ENCODE results near the gene C1orf87.
A peak's percentile ranks its signal among the peaks of the same experiment; 100 is the strongest.

Gene C1orf87, protein sequence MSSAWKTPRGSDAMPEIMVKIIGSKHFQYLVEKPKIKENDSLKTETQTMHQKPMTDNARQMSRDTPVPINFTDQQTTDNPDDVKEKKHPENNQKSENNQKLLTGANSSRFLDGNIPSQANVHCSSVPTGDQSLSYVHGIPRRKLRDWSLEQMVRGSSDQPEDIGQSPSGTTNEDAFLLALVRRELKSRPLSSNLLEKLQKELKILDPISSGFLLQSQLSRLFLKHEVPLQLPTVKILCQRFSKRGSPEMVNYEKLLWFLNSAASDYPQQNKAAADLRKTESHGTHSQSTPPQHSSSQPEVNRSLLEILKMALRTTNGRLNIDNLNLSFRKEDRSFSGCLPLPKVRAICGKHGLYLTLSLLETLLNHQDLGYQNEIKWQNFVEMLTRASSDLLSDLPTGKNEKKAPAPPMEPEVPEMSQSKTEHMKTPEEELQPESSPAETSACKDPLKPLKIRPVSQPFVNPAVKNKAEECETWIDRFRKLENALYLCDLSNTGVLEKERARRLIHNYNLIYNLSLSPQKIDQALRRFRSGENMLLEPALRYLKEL

DNA sequence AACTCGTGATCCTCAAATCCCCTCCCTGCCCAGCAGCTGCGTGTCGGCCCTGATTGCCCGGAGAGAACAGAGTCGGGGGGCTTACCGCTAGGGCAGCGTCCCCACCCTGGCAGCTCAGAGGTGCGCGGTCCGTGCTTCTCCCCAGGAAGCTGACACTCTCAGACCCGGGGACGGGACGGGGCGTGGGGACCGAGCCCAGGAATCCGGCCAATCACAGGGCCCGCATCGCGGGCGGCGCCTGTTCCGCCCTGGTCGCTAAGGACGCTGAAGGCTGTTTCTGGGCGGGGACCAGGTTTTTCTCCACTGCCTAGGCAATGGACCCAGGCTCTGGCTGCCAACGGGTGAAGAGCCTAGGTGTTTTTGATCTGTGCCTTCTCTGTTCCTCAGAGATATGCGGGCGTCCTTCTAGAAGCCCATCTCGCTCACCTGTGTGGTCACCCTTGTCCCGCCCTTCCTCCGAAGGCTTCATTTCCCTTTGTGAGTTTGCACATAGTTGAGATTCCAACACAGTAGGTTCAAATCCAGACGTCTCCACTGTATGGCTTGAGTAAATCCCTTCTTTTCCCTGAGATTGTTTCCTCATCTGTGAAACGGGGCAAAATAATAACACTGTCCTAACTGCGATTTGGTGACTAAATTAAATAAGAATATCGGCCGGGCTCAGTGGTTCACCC, at the start of gene C1orf87:
TSS of gene C1orf87 (minus strand) at position 166 of the 674 bp plus-strand sequence. CDS start 1,127 bp downstream, outside the sequence.
- H3K4me3 ChIP-seq (ENCODE audit: low read depth, low read length), result peak within 1 kb of the TSS; percentile 68
- no peaks in the 10 kb centered on the region for H3K9me3 ChIP-seq (ENCODE audit: control insufficient read depth, insufficient read depth, low read length)

DNA sequence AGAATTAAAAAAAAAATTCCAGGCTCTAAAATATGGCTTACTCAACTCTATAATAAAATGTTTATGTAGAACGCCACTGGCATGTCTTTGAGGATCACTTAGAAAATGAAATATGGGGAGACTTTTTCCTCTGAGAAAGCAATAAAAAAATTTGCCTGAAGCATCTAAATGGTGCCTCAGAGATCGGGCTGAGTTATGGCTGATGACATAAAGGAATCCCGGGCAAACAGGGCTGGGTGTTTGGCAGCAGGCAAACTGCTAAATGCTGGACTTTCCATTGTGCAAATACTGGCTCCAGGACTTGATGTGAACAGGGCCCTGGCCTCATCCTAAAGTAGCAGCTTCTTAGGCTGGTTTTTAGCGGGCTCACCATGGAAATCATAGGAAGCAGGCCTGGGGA, 44.5 kb upstream of the C1orf87 start:
- Histone ChIP-seq H3K4me3 (ENCODE audit: low read depth, low read length) (no peak overlapping the region), H3K9me3 (ENCODE audit: control insufficient read depth, insufficient read depth, low read length) (no peaks in the 10 kb centered on the region), H3K27me3 (ENCODE audit: control insufficient read depth, insufficient read depth, low read length) (no peaks in the 10 kb centered on the region), H3K36me3 (ENCODE audit: control insufficient read depth, insufficient read depth, low read length) (no peaks in the 10 kb centered on the region), H3K9ac (ENCODE audit: low read depth, low read length) (no peak overlapping the region), H3K27ac (ENCODE audit: low read depth, low read length) (no peak overlapping the region), H3K4me1 (ENCODE audit: control insufficient read depth, insufficient read depth, low read length) (peaks cover 5% of the 10 kb centered on the region)

More for the DNA sequence above, at the start of gene C1orf87:
- H3K27me3 ChIP-seq (ENCODE audit: control insufficient read depth, insufficient read depth, low read length), result peaks cover 10% of the 10 kb centered on the region
- H3K36me3 ChIP-seq (ENCODE audit: control insufficient read depth, insufficient read depth, low read length), result no peaks in the 10 kb centered on the region
- H3K9ac ChIP-seq (ENCODE audit: low read depth, low read length), result no peak within 1 kb of the TSS
- H3K27ac ChIP-seq (ENCODE audit: low read depth, low read length), result no peak within 1 kb of the TSS
- H3K4me1 ChIP-seq (ENCODE audit: control insufficient read depth, insufficient read depth, low read length), result no peaks in the 10 kb centered on the region

DNA sequence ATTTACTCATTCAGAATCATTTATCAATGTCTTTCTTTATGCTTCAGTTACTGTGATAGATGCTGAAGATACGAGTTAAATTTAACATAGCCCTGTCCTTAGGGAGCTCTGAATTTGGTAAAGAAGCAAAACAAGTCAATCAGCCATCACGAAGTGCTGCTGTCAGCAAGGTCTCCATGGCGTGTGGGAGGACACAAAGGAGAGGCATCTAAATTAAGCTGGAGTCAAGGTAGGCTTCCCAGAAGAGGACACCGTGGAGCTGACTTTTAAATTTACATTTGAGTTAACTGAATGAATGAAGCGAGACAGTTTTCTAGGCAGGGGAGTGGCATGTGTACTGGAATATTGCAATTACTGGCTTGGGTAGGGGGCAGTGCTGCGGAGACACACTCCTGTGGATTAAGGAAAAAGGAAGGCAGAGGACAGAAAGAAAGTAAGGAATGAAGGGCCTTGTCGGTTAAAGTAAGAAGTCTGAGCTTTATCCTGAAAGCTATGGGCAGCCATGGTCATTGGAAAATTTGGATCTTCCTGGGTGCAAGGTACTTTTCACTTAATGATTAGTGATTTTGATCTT, 41.3 kb upstream of the C1orf87 start:
- no peaks in the 10 kb centered on the region for H3K9me3 ChIP-seq (ENCODE audit: control insufficient read depth, insufficient read depth, low read length)
- H3K4me3 ChIP-seq (ENCODE audit: low read depth, low read length), result no peak overlapping the region

DNA sequence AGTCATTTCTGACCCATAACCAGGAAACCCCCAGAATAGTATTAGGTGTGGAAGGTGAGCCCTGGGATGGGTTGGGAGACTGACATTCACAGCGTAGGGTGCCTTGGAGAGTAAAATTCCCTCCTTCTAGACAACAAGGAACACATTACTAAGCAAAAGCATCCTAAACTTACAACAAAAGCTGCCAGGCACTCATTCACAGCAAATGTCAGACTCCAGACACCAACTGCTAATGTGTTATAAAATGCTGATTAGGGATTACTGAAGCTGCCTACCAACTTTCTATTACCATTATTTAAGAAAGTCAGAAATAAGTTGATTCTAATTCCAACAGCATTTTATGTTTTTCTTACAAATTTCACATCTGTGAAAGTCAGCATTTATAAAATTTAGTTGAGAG, 40.0 kb upstream of the C1orf87 start:
- H3K4me3 ChIP-seq (ENCODE audit: low read depth, low read length), result no peak overlapping the region
- no peaks in the 10 kb centered on the region for H3K36me3 ChIP-seq (ENCODE audit: control insufficient read depth, insufficient read depth, low read length)
- H3K9me3 ChIP-seq (ENCODE audit: control insufficient read depth, insufficient read depth, low read length), result no peaks in the 10 kb centered on the region
- no peaks in the 10 kb centered on the region for H3K27me3 ChIP-seq (ENCODE audit: control insufficient read depth, insufficient read depth, low read length)
- no peak overlapping the region for H3K27ac ChIP-seq (ENCODE audit: low read depth, low read length)
- no peak overlapping the region for H3K9ac ChIP-seq (ENCODE audit: low read depth, low read length)
- H3K4me1 ChIP-seq (ENCODE audit: control insufficient read depth, insufficient read depth, low read length), result peaks cover 5% of the 10 kb centered on the region

More for the DNA sequence above, 41.3 kb upstream of the C1orf87 start:
- Histone ChIP-seq H3K27ac (ENCODE audit: low read depth, low read length) (no peak overlapping the region), H3K36me3 (ENCODE audit: control insufficient read depth, insufficient read depth, low read length) (no peaks in the 10 kb centered on the region), H3K27me3 (ENCODE audit: control insufficient read depth, insufficient read depth, low read length) (no peaks in the 10 kb centered on the region), H3K9ac (ENCODE audit: low read depth, low read length) (no peak overlapping the region), H3K4me1 (ENCODE audit: control insufficient read depth, insufficient read depth, low read length) (peaks cover 5% of the 10 kb centered on the region)

DNA sequence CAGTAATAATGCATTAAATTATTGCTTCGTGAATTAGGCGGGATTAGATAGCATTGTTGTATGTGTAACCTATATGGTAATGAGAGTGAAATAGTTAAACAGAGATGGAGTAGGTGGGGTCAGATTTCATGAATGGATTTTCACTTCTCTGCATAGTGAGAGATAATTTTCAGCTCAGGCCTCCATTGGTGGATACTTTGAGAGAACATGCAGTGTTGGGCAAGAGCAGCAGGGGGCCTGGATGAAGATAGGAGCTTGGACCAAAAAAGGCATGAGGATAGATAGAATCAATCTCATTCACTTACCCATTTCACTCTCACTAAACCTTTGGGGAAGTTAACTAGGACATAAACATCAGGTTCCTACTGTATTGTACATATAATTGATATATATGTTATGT, 39.5 kb upstream of the C1orf87 start:
- H3K27ac ChIP-seq (ENCODE audit: low read depth, low read length), result no peak overlapping the region
- H3K9me3 ChIP-seq (ENCODE audit: control insufficient read depth, insufficient read depth, low read length), result no peaks in the 10 kb centered on the region
- H3K4me3 ChIP-seq (ENCODE audit: low read depth, low read length), result no peak overlapping the region
- no peak overlapping the region for H3K9ac ChIP-seq (ENCODE audit: low read depth, low read length)
- peaks cover 5% of the 10 kb centered on the region for H3K4me1 ChIP-seq (ENCODE audit: control insufficient read depth, insufficient read depth, low read length)
- no peaks in the 10 kb centered on the region for H3K27me3 ChIP-seq (ENCODE audit: control insufficient read depth, insufficient read depth, low read length)
- no peaks in the 10 kb centered on the region for H3K36me3 ChIP-seq (ENCODE audit: control insufficient read depth, insufficient read depth, low read length)

DNA sequence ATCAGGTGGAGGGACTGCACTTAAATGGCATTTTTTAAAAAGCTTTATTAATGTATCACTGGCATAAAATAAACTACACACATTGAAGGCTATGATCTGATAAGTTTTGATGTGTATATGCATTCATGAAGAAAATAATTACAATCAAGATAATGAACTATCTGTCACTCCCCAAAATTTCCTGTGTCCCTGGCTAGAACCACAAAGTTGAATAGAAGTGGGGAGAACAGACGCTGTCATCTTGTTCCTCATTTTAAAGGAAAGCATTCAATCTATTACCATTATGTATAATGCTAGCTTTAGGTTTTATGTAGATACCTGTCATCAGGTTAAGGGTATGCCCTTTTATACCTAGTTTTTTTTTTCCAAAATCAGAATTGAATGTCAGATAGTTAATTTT, 38.1 kb upstream of the C1orf87 start:
- Histone ChIP-seq H3K4me3 (ENCODE audit: low read depth, low read length) (no peak overlapping the region), H3K9me3 (ENCODE audit: control insufficient read depth, insufficient read depth, low read length) (no peaks in the 10 kb centered on the region), H3K27ac (ENCODE audit: low read depth, low read length) (no peak overlapping the region), H3K27me3 (ENCODE audit: control insufficient read depth, insufficient read depth, low read length) (no peaks in the 10 kb centered on the region), H3K4me1 (ENCODE audit: control insufficient read depth, insufficient read depth, low read length) (peaks cover 5% of the 10 kb centered on the region), H3K9ac (ENCODE audit: low read depth, low read length) (no peak overlapping the region), H3K36me3 (ENCODE audit: control insufficient read depth, insufficient read depth, low read length) (no peaks in the 10 kb centered on the region)

DNA sequence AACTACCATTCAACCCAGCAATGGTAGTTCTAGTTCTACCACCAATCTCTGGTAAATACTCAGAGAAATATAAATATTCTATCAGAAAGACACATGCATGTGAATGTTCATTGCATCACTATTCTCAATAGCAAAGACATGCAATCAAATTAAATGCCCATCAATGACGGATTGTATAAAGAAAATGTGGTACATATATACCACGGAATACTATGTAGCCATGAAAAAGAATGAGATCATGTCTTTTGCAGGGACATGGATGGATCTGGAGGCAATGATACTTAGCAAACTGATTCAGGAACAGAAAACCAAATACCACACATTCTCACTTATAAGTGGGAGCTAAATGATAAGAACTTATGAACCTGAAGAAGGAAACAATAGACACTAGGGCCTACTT, 37.5 kb upstream of the C1orf87 start:
- Histone ChIP-seq H3K27ac (ENCODE audit: low read depth, low read length) (no peak overlapping the region), H3K9ac (ENCODE audit: low read depth, low read length) (no peak overlapping the region), H3K36me3 (ENCODE audit: control insufficient read depth, insufficient read depth, low read length) (no peaks in the 10 kb centered on the region), H3K4me3 (ENCODE audit: low read depth, low read length) (no peak overlapping the region), H3K4me1 (ENCODE audit: control insufficient read depth, insufficient read depth, low read length) (peaks cover 5% of the 10 kb centered on the region), H3K27me3 (ENCODE audit: control insufficient read depth, insufficient read depth, low read length) (no peaks in the 10 kb centered on the region), H3K9me3 (ENCODE audit: control insufficient read depth, insufficient read depth, low read length) (no peaks in the 10 kb centered on the region)

DNA sequence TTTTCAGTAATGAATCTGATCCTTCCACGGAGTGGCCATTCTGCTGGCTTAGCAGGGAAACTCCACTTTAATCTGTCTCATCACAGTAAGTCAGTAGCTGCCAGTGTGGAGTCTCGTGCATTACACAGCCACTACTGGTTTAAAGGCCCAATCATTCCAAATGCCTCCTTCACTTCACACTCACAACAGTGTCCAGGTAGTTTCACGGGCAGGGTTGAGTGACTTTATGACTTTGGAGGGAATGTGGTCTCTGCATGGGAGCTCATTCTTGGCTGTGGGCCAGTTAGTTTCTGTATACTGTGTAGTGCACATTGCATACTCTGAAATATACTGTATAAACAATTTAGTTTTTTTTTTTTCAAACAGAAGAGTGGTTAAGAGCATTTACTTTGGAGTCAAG, 34.6 kb upstream of the C1orf87 start:
- no peaks in the 10 kb centered on the region for H3K4me1 ChIP-seq (ENCODE audit: control insufficient read depth, insufficient read depth, low read length)
- H3K9me3 ChIP-seq (ENCODE audit: control insufficient read depth, insufficient read depth, low read length), result no peaks in the 10 kb centered on the region
- no peak overlapping the region for H3K27ac ChIP-seq (ENCODE audit: low read depth, low read length)
- H3K36me3 ChIP-seq (ENCODE audit: control insufficient read depth, insufficient read depth, low read length), result no peaks in the 10 kb centered on the region
- H3K4me3 ChIP-seq (ENCODE audit: low read depth, low read length), result no peak overlapping the region
- H3K9ac ChIP-seq (ENCODE audit: low read depth, low read length), result no peak overlapping the region
- H3K27me3 ChIP-seq (ENCODE audit: control insufficient read depth, insufficient read depth, low read length), result no peaks in the 10 kb centered on the region

DNA sequence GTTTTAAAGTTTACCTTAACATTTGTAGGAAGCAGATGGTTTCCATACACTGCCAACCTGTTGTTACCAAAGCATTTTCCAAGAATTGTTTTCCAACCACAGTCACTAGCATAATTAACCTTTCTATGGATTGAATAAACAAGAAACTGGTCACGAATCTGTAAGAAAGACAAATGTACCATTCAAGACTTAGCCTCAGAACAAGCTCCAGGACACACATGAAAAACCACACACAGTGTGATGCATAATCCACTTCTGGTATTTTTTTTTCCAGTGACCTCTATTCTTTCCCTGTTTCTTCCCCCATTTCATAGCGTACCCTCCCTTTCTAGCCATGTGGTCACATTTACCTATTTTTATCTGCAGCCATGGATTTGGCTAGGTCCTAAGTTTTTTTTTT, 29.6 kb upstream of the C1orf87 start:
- no peak overlapping the region for H3K4me3 ChIP-seq (ENCODE audit: low read depth, low read length)
- H3K9ac ChIP-seq (ENCODE audit: low read depth, low read length), result no peak overlapping the region
- no peaks in the 10 kb centered on the region for H3K9me3 ChIP-seq (ENCODE audit: control insufficient read depth, insufficient read depth, low read length)
- no peaks in the 10 kb centered on the region for H3K4me1 ChIP-seq (ENCODE audit: control insufficient read depth, insufficient read depth, low read length)
- no peak overlapping the region for H3K27ac ChIP-seq (ENCODE audit: low read depth, low read length)
- no peaks in the 10 kb centered on the region for H3K27me3 ChIP-seq (ENCODE audit: control insufficient read depth, insufficient read depth, low read length)
- H3K36me3 ChIP-seq (ENCODE audit: control insufficient read depth, insufficient read depth, low read length), result no peaks in the 10 kb centered on the region

DNA sequence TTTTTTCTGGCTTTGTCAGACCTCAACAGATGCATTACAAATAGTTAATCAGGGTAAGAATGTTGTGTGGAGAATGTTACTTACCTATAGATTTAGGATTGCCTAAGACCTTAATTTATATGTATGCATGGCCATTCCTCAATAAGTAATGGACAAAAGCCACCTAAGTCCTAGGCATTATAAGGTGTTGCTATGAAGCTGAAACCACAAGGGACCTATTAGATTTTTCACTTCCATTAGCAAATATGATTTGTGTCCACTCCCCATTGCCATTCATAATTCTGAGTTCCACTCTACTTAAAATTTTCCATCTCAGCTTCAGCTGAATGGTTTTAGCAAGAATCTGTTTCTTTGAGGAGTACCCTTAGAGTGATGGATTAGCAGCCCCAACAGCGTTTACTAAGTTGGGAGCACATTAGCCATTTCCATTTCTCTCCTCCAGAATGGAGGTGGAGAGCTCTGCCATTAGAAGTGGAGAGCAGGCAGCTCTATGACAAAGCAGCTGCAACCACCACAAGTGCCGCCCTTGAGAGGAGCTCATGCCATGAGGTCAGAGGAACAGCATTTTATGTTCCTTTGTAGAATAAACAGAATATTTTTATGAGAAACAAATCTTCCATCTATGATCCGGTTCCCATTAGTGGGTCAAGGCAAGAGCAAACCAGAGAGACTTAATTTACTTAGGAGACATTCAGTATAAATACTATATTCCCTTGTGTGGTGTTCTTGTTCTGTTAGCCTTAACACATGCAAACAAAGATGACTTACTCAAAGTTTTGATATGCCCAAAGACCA, 28.9 kb upstream of the C1orf87 start:
- no peak overlapping the region for H3K9ac ChIP-seq (ENCODE audit: low read depth, low read length)
- no peaks in the 10 kb centered on the region for H3K9me3 ChIP-seq (ENCODE audit: control insufficient read depth, insufficient read depth, low read length)
- H3K4me3 ChIP-seq (ENCODE audit: low read depth, low read length), result no peak overlapping the region
- no peaks in the 10 kb centered on the region for H3K27me3 ChIP-seq (ENCODE audit: control insufficient read depth, insufficient read depth, low read length)
- H3K27ac ChIP-seq (ENCODE audit: low read depth, low read length), result no peak overlapping the region
- no peaks in the 10 kb centered on the region for H3K36me3 ChIP-seq (ENCODE audit: control insufficient read depth, insufficient read depth, low read length)
- H3K4me1 ChIP-seq (ENCODE audit: control insufficient read depth, insufficient read depth, low read length), result no peaks in the 10 kb centered on the region
